Measurements from ENCODE around the gene DOCK11. TPM values are rescaled to one million over a fixed set of nuclear protein-coding genes. Genes with fewer than 3 reads are reported as not detected.
A peak's percentile ranks its signal among the peaks of the same experiment; 100 is the strongest.

DOCK11 gene
- total RNA-seq, 4 donors from 2014 or later: 62.1 to 156 (median 76.3) TPM

GRCh38 chrX:118495958-118496762, 545 bp downstream of the DOCK11 start:
- ATAC-seq (ENCODE audit: low FRiP score) (peak; percentile 15), DNase-seq (ENCODE audit: low spot score) (no peak)
- no peak for TF ChIP-seq CTCF (IDR thresholded peaks at IDR 0.05)

DNA sequence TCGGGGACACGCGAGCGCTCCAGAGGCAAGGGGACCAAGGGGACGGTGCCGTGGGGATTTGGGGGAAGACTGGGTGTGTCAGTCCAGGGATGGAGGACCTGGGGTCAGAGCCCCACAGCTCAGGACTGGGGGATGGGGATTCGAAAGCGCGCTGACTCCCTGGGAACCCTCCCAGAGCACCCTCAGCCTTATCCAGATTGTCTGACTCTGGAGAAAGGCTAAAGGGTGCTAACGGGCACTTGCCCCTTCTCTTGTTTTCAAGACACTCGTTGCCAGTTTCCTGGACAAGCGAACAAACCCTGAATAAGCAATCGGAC, 1.1 kb downstream of the DOCK11 start:
- TF ChIP-seq CTCF (IDR thresholded peaks at IDR 0.05): no peak
- peak; percentile 19 for ATAC-seq (ENCODE audit: low FRiP score)
- no peak for DNase-seq (ENCODE audit: low spot score)

DNA sequence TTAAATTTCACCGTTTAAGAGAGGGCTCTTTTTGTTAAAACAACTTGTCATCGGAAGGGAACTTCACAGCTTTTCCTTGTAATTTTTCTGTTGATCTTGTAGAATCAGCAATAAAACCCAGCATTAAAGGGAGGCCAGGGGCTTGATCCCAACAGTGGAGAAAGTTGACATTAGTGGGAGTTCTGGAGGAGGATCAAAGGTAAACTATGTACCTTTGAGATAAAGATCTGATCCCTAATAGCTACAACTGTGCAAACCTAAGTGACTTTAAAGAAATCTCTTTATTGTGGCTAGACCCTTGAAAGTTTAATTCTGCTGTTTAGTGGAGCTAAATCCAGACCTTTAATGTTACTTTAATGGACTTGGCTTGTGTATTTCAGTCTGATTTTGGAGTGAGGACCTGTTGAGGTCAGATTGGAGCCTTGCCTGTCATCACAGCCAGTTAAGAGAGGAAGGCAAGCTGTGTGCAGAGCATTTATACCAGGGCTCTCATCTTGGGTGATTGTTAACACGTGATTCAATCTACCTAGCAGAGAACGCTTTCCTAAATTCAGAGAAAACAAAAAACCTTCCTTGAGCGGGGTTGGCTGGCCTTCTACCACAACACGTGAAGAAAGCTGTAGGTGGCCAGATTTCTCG, 1.7 kb downstream of the DOCK11 start:
- ATAC-seq (ENCODE audit: low FRiP score) (no peak), DNase-seq (ENCODE audit: low spot score) (no peak)
- TF ChIP-seq CTCF (IDR thresholded peaks at IDR 0.05): no peak

- no peak for ATAC-seq (ENCODE audit: low FRiP score)
- TF ChIP-seq CTCF (IDR thresholded peaks at IDR 0.05): no peak
- no peak for DNase-seq (ENCODE audit: low spot score)
Measured at GRCh38 chrX:118498351-118498750, 2.7 kb downstream of the DOCK11 start.

- no peak for ATAC-seq (ENCODE audit: low FRiP score)
Measured at GRCh38 chrX:118498755-118499154, 3.1 kb downstream of the DOCK11 start.

GRCh38 chrX:118499295-118499694, 3.7 kb downstream of the DOCK11 start:
- TF ChIP-seq CTCF (IDR thresholded peaks at IDR 0.05): no peak
- ATAC-seq (ENCODE audit: low FRiP score) (no peak), DNase-seq (ENCODE audit: low spot score) (no peak)

More at GRCh38 chrX:118498755-118499154, 3.1 kb downstream of the DOCK11 start:
- no peak for DNase-seq (ENCODE audit: low spot score)
- TF ChIP-seq CTCF (IDR thresholded peaks at IDR 0.05): no peak
